Loucy (cell line): ENCODE results near the gene CTNNA2.

Experiments used
- H2AFZ ChIP-seq: fragments of 200-600 bp; sonication (generic); 2 replicates; pipeline ENCODE4 v1.6.0; 2016; ENCODE audit warnings: antibody characterized with exemption, mild to moderate bottlenecking, low read length, moderate library complexity
- H3F3A ChIP-seq: fragments of 200-600 bp; 2 replicates; pipeline ENCODE4 v1.6.0; 2016; ENCODE audit warnings: antibody characterized with exemption, low read depth, mild to moderate bottlenecking
- H3K27me3 ChIP-seq: fragments of 200-600 bp; sonication (generic); 2 replicates; pipeline ENCODE4 v1.6.1; 2014; ENCODE audit warnings: low read length, mild to moderate bottlenecking; ENCODE audit not compliant: insufficient read depth, poor library complexity, severe bottlenecking
- H3K36me3 ChIP-seq: fragments of 200-600 bp; sonication (generic); 2 replicates; pipeline ENCODE4 v1.6.1; 2016; ENCODE audit warnings: low read length; ENCODE audit not compliant: insufficient read depth
- H3K4me1 ChIP-seq: fragments of 200-600 bp; sonication (generic); 2 replicates; pipeline ENCODE4 v1.5.1; 2014; ENCODE audit warnings: low read length, mild to moderate bottlenecking; ENCODE audit not compliant: insufficient read depth, poor library complexity, severe bottlenecking
- H3K4me2 ChIP-seq: fragments of 200-600 bp; sonication (generic); 2 replicates; pipeline ENCODE4 v1.6.0; 2014; ENCODE audit warnings: antibody characterized with exemption, low read length, low read depth, mild to moderate bottlenecking; ENCODE audit not compliant: poor library complexity, severe bottlenecking
- H3K4me3 ChIP-seq: fragments of 200-600 bp; sonication (generic); 2 replicates; pipeline ENCODE4 v1.5.1; 2014; ENCODE audit warnings: low read length, mild to moderate bottlenecking, mixed read lengths; ENCODE audit not compliant: poor library complexity, severe bottlenecking
- H3K79me2 ChIP-seq: fragments of 200-600 bp; sonication (generic); 2 replicates; pipeline ENCODE4 v1.6.1; 2014; ENCODE audit warnings: low read length; ENCODE audit not compliant: insufficient read depth
- H3K9ac ChIP-seq: fragments of 200-600 bp; sonication (generic); 2 replicates; pipeline ENCODE4 v1.6.0; 2014; ENCODE audit warnings: mild to moderate bottlenecking, low read depth, low read length, moderate library complexity; ENCODE audit not compliant: poor library complexity, severe bottlenecking
- H3K9me2 ChIP-seq: fragments of 200-600 bp; sonication (generic); replicated peaks from 2 replicates; pipeline ENCODE4 v1.6.1; 2016; ENCODE audit warnings: low read depth, low read length, mixed read lengths
- H3K9me3 ChIP-seq: fragments of 200-600 bp; sonication (generic); 2 replicates; pipeline ENCODE4 v1.6.1; 2014; ENCODE audit warnings: mild to moderate bottlenecking, antibody characterized with exemption, low read length, low read depth; ENCODE audit not compliant: insufficient read depth
- H4K20me1 ChIP-seq: fragments of 200-600 bp; sonication (generic); 2 replicates; pipeline ENCODE4 v1.6.0; 2014; ENCODE audit warnings: antibody characterized with exemption, low read length, mild to moderate bottlenecking; ENCODE audit not compliant: insufficient read depth, poor library complexity, severe bottlenecking
- EZH2phosphoT487 ChIP-seq: fragments of 200-600 bp; IDR thresholded peaks from 2 replicates; pipeline ENCODE4 v1.6.1; 2018; ENCODE audit warnings: antibody characterized with exemption, mild to moderate bottlenecking, moderate library complexity, borderline replicate concordance
- TF ChIP-seq, protein P1 (sequence below): fragments of 200-600 bp; sonication (generic); conservative IDR thresholded peaks from 2 replicates; pipeline ENCODE4 v1.5.1; 2014; ENCODE audit warnings: mild to moderate bottlenecking, antibody characterized with exemption, low read length

The CTNNA2 gene

GRCh38 chr2:79686884-79687283, 174.0 kb downstream of the CTNNA2 start:
- Histone ChIP-seq H3F3A (no peaks in the 10 kb centered on the region), H3K9ac (no peak overlapping the region), H3K9me3 (no peaks in the 10 kb centered on the region), H3K27me3 (no peaks in the 10 kb centered on the region), H3K36me3 (no peaks in the 10 kb centered on the region), H2AFZ (no peak overlapping the region), H3K79me2 (no peaks in the 10 kb centered on the region), H4K20me1 (no peaks in the 10 kb centered on the region), H3K9me2 (no peaks in the 10 kb centered on the region), H3K4me2 (no peak overlapping the region), H3K4me3 (no peak overlapping the region), H3K4me1 (no peaks in the 10 kb centered on the region)
- TF ChIP-seq, protein P1, sequence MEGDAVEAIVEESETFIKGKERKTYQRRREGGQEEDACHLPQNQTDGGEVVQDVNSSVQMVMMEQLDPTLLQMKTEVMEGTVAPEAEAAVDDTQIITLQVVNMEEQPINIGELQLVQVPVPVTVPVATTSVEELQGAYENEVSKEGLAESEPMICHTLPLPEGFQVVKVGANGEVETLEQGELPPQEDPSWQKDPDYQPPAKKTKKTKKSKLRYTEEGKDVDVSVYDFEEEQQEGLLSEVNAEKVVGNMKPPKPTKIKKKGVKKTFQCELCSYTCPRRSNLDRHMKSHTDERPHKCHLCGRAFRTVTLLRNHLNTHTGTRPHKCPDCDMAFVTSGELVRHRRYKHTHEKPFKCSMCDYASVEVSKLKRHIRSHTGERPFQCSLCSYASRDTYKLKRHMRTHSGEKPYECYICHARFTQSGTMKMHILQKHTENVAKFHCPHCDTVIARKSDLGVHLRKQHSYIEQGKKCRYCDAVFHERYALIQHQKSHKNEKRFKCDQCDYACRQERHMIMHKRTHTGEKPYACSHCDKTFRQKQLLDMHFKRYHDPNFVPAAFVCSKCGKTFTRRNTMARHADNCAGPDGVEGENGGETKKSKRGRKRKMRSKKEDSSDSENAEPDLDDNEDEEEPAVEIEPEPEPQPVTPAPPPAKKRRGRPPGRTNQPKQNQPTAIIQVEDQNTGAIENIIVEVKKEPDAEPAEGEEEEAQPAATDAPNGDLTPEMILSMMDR = no peak
- TF ChIP-seq EZH2phosphoT487 = no peak

- Histone ChIP-seq H3K9me2 (no peaks in the 10 kb centered on the region), H3K9ac (no peak overlapping the region), H3K4me2 (no peak overlapping the region), H3K9me3 (no peaks in the 10 kb centered on the region), H3K79me2 (no peaks in the 10 kb centered on the region), H2AFZ (no peak overlapping the region), H3K4me1 (no peaks in the 10 kb centered on the region), H3K4me3 (no peak overlapping the region), H3K36me3 (no peaks in the 10 kb centered on the region), H3F3A (no peaks in the 10 kb centered on the region), H3K27me3 (no peaks in the 10 kb centered on the region), H4K20me1 (no peaks in the 10 kb centered on the region)
- no peak for TF ChIP-seq EZH2phosphoT487
- TF ChIP-seq, protein P1 = no peak
These were observed 182.4 kb downstream of the CTNNA2 start for GRCh38 chr2:79695248-79695647.

GRCh38 chr2:79697200-79697599, 184.3 kb downstream of the CTNNA2 start:
- Histone ChIP-seq H3K4me2 (no peak overlapping the region), H2AFZ (no peak overlapping the region), H4K20me1 (no peaks in the 10 kb centered on the region), H3K4me3 (no peak overlapping the region), H3K36me3 (no peaks in the 10 kb centered on the region), H3K9ac (no peak overlapping the region), H3K9me2 (no peaks in the 10 kb centered on the region), H3K4me1 (no peaks in the 10 kb centered on the region), H3K79me2 (no peaks in the 10 kb centered on the region), H3F3A (no peaks in the 10 kb centered on the region), H3K9me3 (no peaks in the 10 kb centered on the region), H3K27me3 (no peaks in the 10 kb centered on the region)
- TF ChIP-seq EZH2phosphoT487 = no peak
- TF ChIP-seq, protein P1 = no peak
